Keratinocyte (primary cell): ENCODE data around the gene R3HDM2. TPM values are rescaled to one million over a fixed set of nuclear protein-coding genes. Genes with fewer than 3 reads are reported as not detected.

ENCODE experiments used
- DNase-seq: peaks from one replicate; pipeline ENCODE4 v3.0.0-alpha.2; 2011; ENCODE audit warnings: low read depth, missing footprints, low spot score
- FAIRE-seq: peaks from 2 replicates; lab custom pipeline; 2011; peaks lifted over from hg19 to GRCh38; lab: Jason Lieb, UNC
- H2AFZ ChIP-seq: 2 replicates; pipeline ENCODE4 v1.6.0; 2012; ENCODE audit warnings: low read length, control low read depth, inconsistent platforms; ENCODE audit not compliant: control insufficient read depth
- H3K27ac ChIP-seq: 2 replicates; pipeline ENCODE4 v1.5.1; 2011; ENCODE audit warnings: low read length; ENCODE audit not compliant: control insufficient read depth, insufficient read depth
- H3K27me3 ChIP-seq: 3 replicates; pipeline ENCODE4 v1.6.0; 2011; ENCODE audit warnings: low read length; ENCODE audit not compliant: control insufficient read depth, insufficient read depth; ENCODE audit errors: extremely low read depth
- H3K36me3 ChIP-seq, 2 experiments: 2 replicates in 1 of 2; 3 replicates in 1 of 2; pipeline ENCODE4 v1.5.1; 2011; ENCODE audit warnings: low read length in 2 of 2, mild to moderate bottlenecking in 1 of 2; ENCODE audit not compliant: control insufficient read depth in 2 of 2, insufficient read depth in 2 of 2; ENCODE audit errors: extremely low read depth in 1 of 2
- H3K4me1 ChIP-seq: 3 replicates; pipeline ENCODE4 v1.5.1; 2011; ENCODE audit warnings: low read length; ENCODE audit not compliant: control insufficient read depth, insufficient read depth; ENCODE audit errors: extremely low read depth
- H3K4me2 ChIP-seq: 3 replicates; pipeline ENCODE4 v1.6.0; 2011; ENCODE audit warnings: low read depth, low read length; ENCODE audit not compliant: control insufficient read depth, insufficient read depth; ENCODE audit errors: extremely low read depth
- H3K4me3 ChIP-seq, 3 experiments: fragments of 200-600 bp in 1 of 3; sonication (generic) in 1 of 3; 2 replicates in 2 of 3; 3 replicates in 1 of 3; pipeline ENCODE4 v1.5.1; 2011 to 2016; ENCODE audit warnings: low read length in 3 of 3, mild to moderate bottlenecking in 3 of 3, control low read depth in 2 of 3, inconsistent platforms in 1 of 3, low read depth in 1 of 3, mixed read lengths in 1 of 3, mixed run types in 1 of 3, moderate library complexity in 1 of 3; ENCODE audit not compliant: control insufficient read depth in 2 of 3, insufficient read depth in 2 of 3; ENCODE audit errors: extremely low read depth in 1 of 3
- H3K79me2 ChIP-seq: 2 replicates; pipeline ENCODE4 v1.6.0; 2012; ENCODE audit warnings: low read length; ENCODE audit not compliant: control insufficient read depth, insufficient read depth
- H3K9ac ChIP-seq: 3 replicates; pipeline ENCODE4 v1.6.0; 2011; ENCODE audit warnings: low read length; ENCODE audit not compliant: control insufficient read depth, insufficient read depth; ENCODE audit errors: extremely low read depth
- H3K9me1 ChIP-seq: 3 replicates; pipeline ENCODE4 v1.6.0; 2011; ENCODE audit warnings: low read length; ENCODE audit not compliant: control insufficient read depth, insufficient read depth; ENCODE audit errors: extremely low read depth
- H3K9me3 ChIP-seq: 2 replicates; pipeline ENCODE4 v1.5.1; 2012; ENCODE audit warnings: low read depth, low read length; ENCODE audit not compliant: control insufficient read depth
- H4K20me1 ChIP-seq: 3 replicates; pipeline ENCODE4 v1.6.0; 2011; ENCODE audit warnings: low read length; ENCODE audit not compliant: control insufficient read depth, insufficient read depth; ENCODE audit errors: extremely low read depth
- CTCF ChIP-seq, 3 experiments: IDR thresholded peaks in 1 of 3; conservative IDR thresholded peaks in 1 of 3; optimal IDR thresholded peaks in 1 of 3; 2 replicates in 2 of 3; 3 replicates in 1 of 3; pipeline versions ENCODE3 to v1.5.1; 2011; ENCODE audit warnings: low read length in 3 of 3, mild to moderate bottlenecking in 3 of 3, moderate library complexity in 2 of 3, control low read depth in 1 of 3, inconsistent platforms in 1 of 3; ENCODE audit not compliant: insufficient read depth in 2 of 3; ENCODE audit errors: extremely low read depth in 1 of 3
- EZH2 ChIP-seq: IDR thresholded peaks from one replicate; pipeline ENCODE4 v1.6.1; 2012; ENCODE audit warnings: inconsistent platforms, mild to moderate bottlenecking, low read length, moderate library complexity
- dilution Hi-C: fragments of 300-500 bp; cut with MboI; formaldehyde crosslinking; loops from one replicate; pipeline ENCODE4 v1.7.0; 2020; ENCODE audit warnings: low sequenced_read_pairs; ENCODE audit not compliant: extremely low pct_ligation_motif_present
- polyA plus RNA-seq, 5 experiments: library from polyadenylated mRNA; depleted of rRNA in 3 of 5; stranded (reverse) in 3 of 5; stranded (forward) in 1 of 5; unstranded in 1 of 5; fragments of >200 nt; gene quantifications; 1 replicate in 1 of 5; 2 replicates in 3 of 5; 3 replicates in 1 of 5; pipeline versions ENCODE4 v1.2.1 to v1.2.3, GENCODE V29; 2011 to 2012; ENCODE audit warnings: missing spikeins in 2 of 5, low read depth in 1 of 5, low replicate concordance in 1 of 5

R3HDM2 gene
- polyA plus RNA-seq, 1 donor (not counting 4 experiments of a cell fraction or from before 2014, with no cell fraction given): 11.1 TPM

- Histone ChIP-seq H3K4me1 (peaks cover 9% of the 10 kb centered on the region), H3K9me3 (no peaks in the 10 kb centered on the region), H3K36me3 (peaks cover 0 to 9% of the 10 kb centered on the region in 2 experiments), H3K4me3 (peak overlapping the region; percentile 57 to 95 (median 78)), H3K27me3 (no peaks in the 10 kb centered on the region), H2AFZ (peak overlapping the region; percentile 7), H3K79me2 (peaks cover 31% of the 10 kb centered on the region), H4K20me1 (no peaks in the 10 kb centered on the region), H3K9ac (peak overlapping the region; percentile 93), H3K27ac (peak overlapping the region; percentile 93), H3K4me2 (peak overlapping the region; percentile 100), H3K9me1 (no peaks in the 10 kb centered on the region)
- DNase-seq (no peak), FAIRE-seq (no peak)
- TF ChIP-seq CTCF (optimal IDR thresholded peaks at IDR 0.05 in 1 of 3, IDR thresholded peaks at IDR 0.05 in 1 of 3, conservative IDR thresholded peaks at IDR 0.05 in 1 of 3; ENCODE audit: extremely low read depth in 1 of 3, insufficient read depth in 2 of 3, low read length in 3 of 3): peak in 1 of 3 experiments; percentile 13
- TF ChIP-seq EZH2: no peak
- dilution Hi-C loops: no loop called here
Measured at GRCh38 chr12:57430112-57430930, 522 bp downstream of the R3HDM2 start.

- H2AFZ ChIP-seq: peak overlapping the region; percentile 7
- no peaks in the 10 kb centered on the region for H3K9me3 ChIP-seq
- peak overlapping the region; percentile 93 for H3K9ac ChIP-seq
- H3K4me1 ChIP-seq: peaks cover 9% of the 10 kb centered on the region
- no peaks in the 10 kb centered on the region for H3K9me1 ChIP-seq
- no peak for TF ChIP-seq CTCF (optimal IDR thresholded peaks at IDR 0.05 in 1 of 3, IDR thresholded peaks at IDR 0.05 in 1 of 3, conservative IDR thresholded peaks at IDR 0.05 in 1 of 3; ENCODE audit: extremely low read depth in 1 of 3, insufficient read depth in 2 of 3, low read length in 3 of 3)
- TF ChIP-seq EZH2: no peak
- FAIRE-seq: no peak
- H4K20me1 ChIP-seq: no peaks in the 10 kb centered on the region
- peak overlapping the region; percentile 57 to 95 (median 78) for H3K4me3 ChIP-seq
- no peak for DNase-seq
- no peaks in the 10 kb centered on the region for H3K27me3 ChIP-seq
- H3K27ac ChIP-seq: peak overlapping the region; percentile 93
- H3K36me3 ChIP-seq: peaks cover 0 to 9% of the 10 kb centered on the region in 2 experiments
- peaks cover 33% of the 10 kb centered on the region for H3K79me2 ChIP-seq
- dilution Hi-C loops: no loop called here
- H3K4me2 ChIP-seq: peak overlapping the region; percentile 100
Measured at GRCh38 chr12:57429473-57430111, 1.3 kb downstream of the R3HDM2 start.
